Left ventricle myocardium inferior (tissue), 1 donor: ENCODE data around the gene BMP2K. TPM values are rescaled to one million over a fixed set of nuclear protein-coding genes. Genes with fewer than 3 reads are reported as not detected.

Source experiments
- DNase-seq: peaks from one replicate; pipeline ENCODE4 v3.0.0-alpha.2; 2020
- H3K27ac ChIP-seq: fragments of 200-600 bp; replicated peaks from 2 replicates; pipeline ENCODE4 v1.8.0; 2021
- H3K27me3 ChIP-seq: fragments of 200-600 bp; 2 replicates; pipeline ENCODE4 v1.8.0; 2021; ENCODE audit warnings: low read depth
- H3K36me3 ChIP-seq: fragments of 200-600 bp; 2 replicates; pipeline ENCODE4 v1.8.0; 2021
- H3K4me1 ChIP-seq: fragments of 200-600 bp; 2 replicates; pipeline ENCODE4 v1.8.0; 2021
- H3K4me3 ChIP-seq: fragments of 200-600 bp; 2 replicates; pipeline ENCODE4 v1.8.0; 2021; ENCODE audit warnings: mild to moderate bottlenecking, moderate library complexity
- H3K9me3 ChIP-seq: fragments of 200-600 bp; replicated peaks from 2 replicates; pipeline ENCODE4 v1.8.0; 2021
- CTCF ChIP-seq: fragments of 200-600 bp; IDR thresholded peaks from 2 replicates; pipeline ENCODE4 v1.8.0; 2021; ENCODE audit warnings: antibody characterized with exemption, mild to moderate bottlenecking, borderline replicate concordance
- intact Hi-C: fragments of 100-400 bp; cut with micrococcal nuclease; formaldehyde crosslinking; loops from one replicate; pipeline ENCODE4 v1.11.0; 2022
- long read RNA-seq: library from polyadenylated mRNA; unstranded; transcript quantifications from one replicate; pipeline ENCODE4 v2.0.0, GENCODE V29; 2021
- total RNA-seq: library from RNA; stranded (reverse); fragmentation: NEBNext Ultra II Directional; extraction: Animal tissue kit (Norgen Biotek cat#: 25700); gene quantifications from one replicate; pipeline ENCODE4 v1.2.1, GENCODE V29; 2021
- donor health status: DM: no; HTN: yes; CAD: no; lungs with severe emphysema.

Gene BMP2K
- total RNA-seq: 16.2 TPM
- long read RNA-seq, partial matches to known transcripts: 1 of 7 reads
- long read RNA-seq, other reads (novel, unspliced or antisense): 3 of 7 reads

DNA sequence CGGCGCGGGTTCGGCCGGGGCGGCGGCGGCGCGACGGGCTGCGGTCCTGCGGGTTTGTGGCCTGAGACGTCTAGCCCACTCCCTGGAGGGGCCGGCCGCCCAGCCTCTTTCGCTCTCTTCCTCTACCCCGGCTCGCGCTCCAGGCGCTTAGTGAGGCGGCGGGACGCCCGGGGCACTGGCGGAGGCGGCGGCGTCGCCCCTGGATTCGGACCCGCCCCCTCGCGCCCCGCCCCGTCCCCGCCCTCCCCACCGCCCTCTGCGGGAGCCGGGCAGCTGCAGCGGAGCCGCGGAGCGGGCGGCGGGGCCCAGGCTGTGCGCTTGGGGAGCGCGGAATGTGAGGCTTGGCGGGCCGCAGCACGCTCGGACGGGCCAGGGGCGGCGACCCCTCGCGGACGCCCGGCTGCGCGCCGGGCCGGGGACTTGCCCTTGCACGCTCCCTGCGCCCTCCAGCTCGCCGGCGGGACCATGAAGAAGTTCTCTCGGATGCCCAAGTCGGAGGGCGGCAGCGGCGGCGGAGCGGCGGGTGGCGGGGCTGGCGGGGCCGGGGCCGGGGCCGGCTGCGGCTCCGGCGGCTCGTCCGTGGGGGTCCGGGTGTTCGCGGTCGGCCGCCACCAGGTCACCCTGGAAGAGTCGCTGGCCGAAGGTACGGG, at the start of gene BMP2K:
BMP2K (plus strand) TSS at position 272 of the 650 bp plus-strand sequence; CDS start at position 466, 194 bp downstream.
- Histone ChIP-seq H3K27ac (peak within 1 kb of the TSS; percentile 99), H3K4me1 (peaks cover 60% of the 10 kb centered on the region), H3K36me3 (no peaks in the 10 kb centered on the region), H3K4me3 (peak within 1 kb of the TSS; percentile 90), H3K9me3 (no peaks in the 10 kb centered on the region), H3K27me3 (no peaks in the 10 kb centered on the region)
- TF ChIP-seq CTCF: peak; percentile 41
- intact Hi-C loops: loop anchor here (10.0 kb wide), 1 partner anchor 131 kb away; no protein-coding TSS in a partner anchor
- peak; percentile 86 for DNase-seq

DNA sequence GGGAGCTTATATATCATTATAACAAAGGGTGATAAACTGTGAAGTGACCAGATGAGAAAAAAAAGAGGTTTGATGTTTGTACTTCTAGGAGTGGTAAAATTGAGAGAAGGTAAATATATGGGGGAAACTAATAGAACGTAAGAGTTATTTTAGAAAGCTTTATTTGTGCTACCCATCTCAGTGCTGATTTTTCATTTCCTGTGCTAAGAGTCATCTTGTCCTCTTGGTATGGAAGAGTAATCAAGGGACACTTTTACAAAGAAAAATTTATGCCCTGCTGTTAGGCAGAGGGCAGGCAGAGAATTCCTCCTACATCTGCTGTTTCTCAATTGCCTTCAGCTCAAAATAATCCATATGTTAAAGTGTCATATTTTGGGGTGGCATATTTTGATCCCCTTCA, 49.6 kb upstream of the BMP2K start:
- H3K27ac ChIP-seq: no peak overlapping the region
- no peaks in the 10 kb centered on the region for H3K36me3 ChIP-seq
- peaks cover 10% of the 10 kb centered on the region for H3K4me1 ChIP-seq
- no peaks in the 10 kb centered on the region for H3K9me3 ChIP-seq
- no peak for DNase-seq
- TF ChIP-seq CTCF: no peak
- H3K27me3 ChIP-seq: no peaks in the 10 kb centered on the region
- H3K4me3 ChIP-seq: no peak overlapping the region
- intact Hi-C loops: no loop called here

DNA sequence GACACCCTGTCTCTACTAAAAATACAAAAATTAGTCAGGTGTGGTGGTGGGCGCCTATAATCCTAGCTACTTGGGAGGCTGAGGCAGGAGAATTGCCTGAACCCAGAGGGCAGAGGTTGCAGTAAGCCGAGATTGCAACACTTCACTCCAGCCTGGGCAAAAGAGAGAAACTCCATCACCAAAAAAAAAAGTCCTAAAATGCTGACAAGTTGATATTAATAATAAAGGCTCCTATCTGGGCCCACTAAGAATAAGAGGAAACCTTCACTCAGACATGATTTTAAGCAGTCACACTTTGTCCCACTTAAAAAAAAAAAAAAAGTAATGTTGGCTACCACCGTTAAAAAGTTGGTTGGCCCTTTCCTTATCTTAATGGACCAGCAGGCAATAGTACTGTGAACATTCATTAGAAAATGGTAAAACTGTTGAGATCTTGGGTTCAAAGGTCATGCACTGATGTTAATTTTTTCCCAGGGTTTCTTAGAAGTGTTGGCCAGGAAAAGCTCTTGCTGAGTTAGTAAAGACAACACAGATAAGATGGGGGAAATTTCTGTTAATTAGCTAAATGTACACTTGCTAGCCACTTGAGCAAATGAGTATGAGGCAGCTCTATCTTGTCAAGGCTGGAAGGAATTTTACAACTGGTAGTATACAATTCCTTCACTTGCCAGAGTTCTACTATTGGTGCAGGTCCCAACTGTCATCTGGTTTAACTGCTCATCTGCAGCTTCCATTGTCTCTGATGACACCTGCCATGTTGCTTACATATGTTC, 43.6 kb upstream of the BMP2K start:
- no peak for DNase-seq
- Histone ChIP-seq H3K4me1 (no peaks in the 10 kb centered on the region), H3K4me3 (no peak overlapping the region), H3K27ac (no peak overlapping the region), H3K36me3 (no peaks in the 10 kb centered on the region), H3K27me3 (no peaks in the 10 kb centered on the region), H3K9me3 (no peaks in the 10 kb centered on the region)
- intact Hi-C loops: no loop called here
- no peak for TF ChIP-seq CTCF

GRCh38 chr4:78734441-78735162, 41.5 kb upstream of the BMP2K start:
- no peaks in the 10 kb centered on the region for H3K9me3 ChIP-seq
- no peak for DNase-seq
- intact Hi-C loops: no loop called here
- H3K27me3 ChIP-seq: no peaks in the 10 kb centered on the region
- H3K4me3 ChIP-seq: no peak overlapping the region
- H3K27ac ChIP-seq: no peak overlapping the region
- no peak for TF ChIP-seq CTCF
- H3K4me1 ChIP-seq: no peaks in the 10 kb centered on the region
- H3K36me3 ChIP-seq: no peaks in the 10 kb centered on the region

DNA sequence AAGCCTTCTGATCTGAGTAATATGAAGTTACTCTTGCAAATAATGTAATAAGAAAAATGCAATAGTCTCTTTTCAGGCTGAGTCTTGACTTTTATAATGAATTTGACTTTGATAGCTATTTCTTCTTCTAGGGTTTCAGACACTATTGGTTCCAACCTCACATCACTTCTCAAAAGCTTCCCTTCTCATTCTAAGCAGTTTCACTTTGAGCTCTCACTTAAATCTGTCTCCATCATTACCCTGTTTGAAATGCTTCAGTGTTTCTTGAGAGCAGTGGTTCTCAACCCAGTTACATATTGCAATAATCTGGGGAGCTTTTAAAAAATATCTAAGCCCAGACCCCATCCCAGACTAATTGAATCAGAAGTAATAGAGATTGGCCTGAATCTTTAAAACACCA, 40.5 kb upstream of the BMP2K start:
- no peaks in the 10 kb centered on the region for H3K27me3 ChIP-seq
- H3K4me1 ChIP-seq: no peaks in the 10 kb centered on the region
- no peak for DNase-seq
- no peak overlapping the region for H3K4me3 ChIP-seq
- no peak overlapping the region for H3K27ac ChIP-seq
- intact Hi-C loops: no loop called here
- TF ChIP-seq CTCF: no peak
- H3K36me3 ChIP-seq: no peaks in the 10 kb centered on the region
- no peaks in the 10 kb centered on the region for H3K9me3 ChIP-seq
